Common myeloid progenitor, CD34-positive (primary cell): Measurements from ENCODE around the gene STOX1.
"Not testable (repeated sequence)": the region's sequence is repeated elsewhere in the genome, so short reads cannot be mapped to it uniquely, and the experiment has no call there.

Source experiments
- CTCF ChIA-PET: fragments of 350-600 bp; sonication (Branson Sonifier 250); formaldehyde crosslinking; loops from one replicate; lab custom pipeline; 2021; ENCODE audit warnings: antibody characterized with exemption; lab: Charles Lee
- POLR2A ChIA-PET: fragments of 350-600 bp; sonication (Branson Sonifier 250); formaldehyde crosslinking; loops from one replicate; lab custom pipeline; 2021; ENCODE audit warnings: antibody characterized with exemption; lab: Charles Lee
- DNase-seq, 3 donors: peaks; one replicate each; pipeline versions ENCODE4 v3.0.0 to v3.0.0-alpha.2; 2013
- H3K27ac ChIP-seq, 2 experiments: 1 replicate in 1 of 2; 2 replicates in 1 of 2; pipeline ENCODE4 v1.7.0; 2013; ENCODE audit warnings: inconsistent platforms in 2 of 2, low read length in 2 of 2, mild to moderate bottlenecking in 2 of 2, low read depth in 1 of 2, moderate library complexity in 1 of 2; ENCODE audit not compliant: severe bottlenecking in 2 of 2, insufficient read depth in 1 of 2, poor library complexity in 1 of 2
- H3K27me3 ChIP-seq, 5 experiments: replicated peaks in 2 of 5; 1 replicate in 3 of 5; 2 replicates in 2 of 5; pipeline versions ENCODE4 v1.6.1 to v1.7.0; 2013; ENCODE audit warnings: low read length in 4 of 5, mild to moderate bottlenecking in 2 of 5, moderate library complexity in 2 of 5, inconsistent platforms in 1 of 5; ENCODE audit not compliant: insufficient read depth in 5 of 5, control insufficient read depth in 4 of 5
- H3K36me3 ChIP-seq, 4 experiments: 1 replicate in 2 of 4; 2 replicates in 2 of 4; pipeline versions ENCODE4 v1.6.1 to v1.7.0; 2013; ENCODE audit warnings: low read length in 3 of 4, control low read depth in 1 of 4, mild to moderate bottlenecking in 1 of 4; ENCODE audit not compliant: control insufficient read depth in 4 of 4, insufficient read depth in 4 of 4
- H3K4me1 ChIP-seq, 4 experiments: 1 replicate in 3 of 4; 2 replicates in 1 of 4; pipeline versions ENCODE4 v1.6.1 to v1.7.1; 2013; ENCODE audit warnings: low read length in 3 of 4, mild to moderate bottlenecking in 3 of 4, control low read depth in 1 of 4, inconsistent platforms in 1 of 4, moderate library complexity in 1 of 4; ENCODE audit not compliant: control insufficient read depth in 4 of 4, insufficient read depth in 4 of 4; ENCODE audit errors: control extremely low read depth in 1 of 4
- H3K4me3 ChIP-seq, 7 experiments: 1 replicate in 4 of 7; 2 replicates in 3 of 7; pipeline versions ENCODE4 v1.5.1 to v1.7.0; 2013; ENCODE audit warnings: mild to moderate bottlenecking in 7 of 7, low read length in 6 of 7, moderate library complexity in 6 of 7, inconsistent platforms in 2 of 7, low read depth in 2 of 7, control low read depth in 1 of 7; ENCODE audit not compliant: insufficient read depth in 4 of 7, control insufficient read depth in 1 of 7; ENCODE audit errors: extremely low read depth in 1 of 7
- H3K9me3 ChIP-seq, 5 experiments: 1 replicate in 4 of 5; 2 replicates in 1 of 5; pipeline versions ENCODE4 v1.6.1 to v1.7.1; 2013; ENCODE audit warnings: low read length in 4 of 5, mild to moderate bottlenecking in 2 of 5, inconsistent platforms in 1 of 5, low read depth in 1 of 5, moderate library complexity in 1 of 5; ENCODE audit not compliant: control insufficient read depth in 4 of 5, insufficient read depth in 2 of 5; ENCODE audit errors: control extremely low read depth in 1 of 5
- WGBS: methylation state at CpG from one replicate; pipeline ENCODE4 v1.1.5; 2013; ENCODE audit not compliant: insufficient coverage; 5-methylcytosine and 5-hydroxymethylcytosine counted together

Gene STOX1

DNA sequence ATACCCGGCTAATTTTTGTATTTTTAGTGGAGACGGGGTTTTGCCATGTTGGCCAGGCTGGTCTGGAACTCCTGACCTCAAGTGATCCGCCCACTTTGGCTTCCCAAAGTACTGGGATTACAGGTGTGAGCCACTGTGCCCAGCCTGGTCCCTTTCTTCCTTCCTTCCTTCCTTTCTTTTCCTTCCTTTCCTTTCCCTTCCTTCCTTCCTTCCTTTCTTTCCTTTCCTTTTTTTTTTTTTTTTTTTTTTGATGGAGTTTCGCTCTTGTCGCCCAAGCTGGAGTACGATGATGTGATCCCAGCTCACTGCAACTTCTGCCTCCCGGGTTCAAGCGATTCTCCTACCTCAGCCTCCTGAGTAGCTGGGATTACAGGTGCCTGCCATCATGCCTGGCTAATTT is 102.6 kb downstream of the STOX1 start:
- H3K27ac ChIP-seq, DNase-seq, POLR2A ChIA-PET, H3K4me1 ChIP-seq, H3K4me3 ChIP-seq, CTCF ChIA-PET, H3K9me3 ChIP-seq, H3K27me3 ChIP-seq: not testable (repeated sequence)
- peaks cover 0 to 42% (median 21%) of the 10 kb centered on the region in 4 experiments for H3K36me3 ChIP-seq
- 96% methylated on average over 3 of the region's 8 CpGs for WGBS

GRCh38 chr10:68932860-68933259 is 105.5 kb downstream of the STOX1 start:
- H3K4me3 ChIP-seq, POLR2A ChIA-PET: not testable (repeated sequence)
- H3K36me3 ChIP-seq = peaks cover 7 to 44% (median 29%) of the 10 kb centered on the region in 4 experiments

DNA sequence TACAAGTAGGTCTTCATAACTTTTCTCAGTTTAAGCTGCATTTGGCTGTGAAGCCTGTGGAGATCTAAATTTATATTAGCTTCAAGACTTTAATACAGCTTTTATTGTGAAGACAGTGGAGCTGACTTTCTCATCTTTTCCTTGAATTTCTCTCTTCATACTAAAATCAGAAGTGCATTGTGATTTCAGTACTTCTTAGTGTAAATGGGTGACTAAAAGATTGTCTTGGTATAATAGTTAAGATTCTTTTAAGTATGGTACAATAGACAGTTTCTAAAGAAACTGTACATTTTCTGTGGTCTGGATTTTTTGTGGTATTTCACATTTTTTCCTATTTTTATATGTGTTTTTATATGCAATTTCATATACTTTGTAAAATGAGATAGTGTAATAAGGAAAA is 107.7 kb downstream of the STOX1 start:
- H3K36me3 ChIP-seq = peaks cover 15 to 62% (median 36%) of the 10 kb centered on the region in 4 experiments
- ChIA-PET CTCF (interaction anchor here (0.9 to 1.1 kb wide), 2 partner anchors 11 to 21 kb away, joined by 3 read pairs; partner anchors contain the start of gene DDX21), POLR2A (no interaction called here)
- no peaks in the 10 kb centered on the region for H3K9me3 ChIP-seq
- no peaks in the 10 kb centered on the region for H3K4me1 ChIP-seq
- H3K4me3 ChIP-seq = no peak overlapping the region
- no peak overlapping the region for H3K27ac ChIP-seq
- no peaks in the 10 kb centered on the region for H3K27me3 ChIP-seq
- no peak for DNase-seq

More at GRCh38 chr10:68932860-68933259, 105.5 kb downstream of the STOX1 start:
- not testable (repeated sequence) for H3K9me3 ChIP-seq, H3K27ac ChIP-seq, DNase-seq, H3K4me1 ChIP-seq, H3K27me3 ChIP-seq
- CTCF ChIA-PET = interaction anchor here (0.9 to 1.8 kb wide), 2 partner anchors 11 to 23 kb away, joined by 3 to 5 read pairs; partner anchors contain the start of gene DDX21
- 100% methylated on average over 2 of the region's 3 CpGs for WGBS

DNA sequence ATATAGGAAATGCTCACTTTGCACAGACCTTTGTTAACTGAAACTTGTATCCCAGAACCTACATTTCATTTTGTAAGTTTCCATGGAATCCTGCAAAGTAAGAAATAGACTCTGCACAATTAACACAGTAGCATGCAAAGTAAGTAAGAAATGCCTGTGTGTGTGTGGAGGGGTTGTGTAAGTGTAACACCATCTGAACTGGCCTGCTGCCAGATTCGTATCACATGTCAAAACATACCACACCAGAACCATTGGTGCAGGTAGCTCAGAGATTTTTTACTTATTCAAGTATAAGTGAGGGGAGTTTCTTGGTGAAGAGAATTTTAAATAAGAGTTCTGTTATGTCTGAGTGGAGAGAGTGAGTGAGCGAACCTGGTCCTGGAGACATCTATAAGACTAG is 110.8 kb downstream of the STOX1 start:
- Histone ChIP-seq H3K27ac (no peak overlapping the region), H3K4me3 (no peak overlapping the region), H3K27me3 (no peaks in the 10 kb centered on the region), H3K36me3 (peaks cover 20 to 64% (median 39%) of the 10 kb centered on the region in 4 experiments), H3K4me1 (no peaks in the 10 kb centered on the region), H3K9me3 (no peaks in the 10 kb centered on the region)
- ChIA-PET POLR2A (no interaction called here), CTCF (interaction anchor here (1.2 kb wide), 1 partner anchor 189 kb away, joined by 3 read pairs; no protein-coding TSS in a partner anchor)
- WGBS = 100% methylated on average over 1 of the region's 2 CpGs
- no peak for DNase-seq

- CTCF ChIA-PET = interaction anchor here (0.6 to 1.2 kb wide), 2 partner anchors 18 to 190 kb away, joined by 3 to 4 read pairs; partner anchors contain the start of gene DDX21
- Histone ChIP-seq H3K4me1 (no peaks in the 10 kb centered on the region), H3K9me3 (no peaks in the 10 kb centered on the region), H3K27ac (no peak overlapping the region), H3K4me3 (no peak overlapping the region), H3K36me3 (peaks cover 20 to 69% (median 38%) of the 10 kb centered on the region in 4 experiments), H3K27me3 (no peaks in the 10 kb centered on the region)
- POLR2A ChIA-PET = interaction anchor here (0.7 kb wide), 1 partner anchor 13 kb away, joined by 3 read pairs; no protein-coding TSS in a partner anchor
- no peak for DNase-seq
- WGBS = no CpG with 5 or more reads among the region's 2 CpGs
These were observed 111.6 kb downstream of the STOX1 start for GRCh38 chr10:68938884-68939283.

DNA sequence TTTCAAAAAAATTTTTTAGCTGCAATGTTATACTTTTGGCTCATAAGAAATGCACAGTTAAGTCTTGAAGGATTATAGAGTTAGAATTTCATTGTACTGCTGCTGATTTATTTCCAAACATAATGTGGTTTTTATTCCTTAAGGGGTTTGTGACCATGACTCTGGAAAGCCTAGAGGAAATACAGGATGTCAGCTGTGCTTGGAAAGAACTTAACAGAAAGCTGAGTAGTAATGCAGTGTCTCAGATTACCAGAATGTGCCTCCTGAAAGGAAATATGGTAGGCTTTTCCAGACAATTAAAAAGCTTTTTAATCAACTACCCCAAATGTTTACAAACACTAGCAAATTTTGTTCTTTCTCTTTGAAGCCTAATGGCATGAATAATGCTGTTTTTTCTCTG is 113.6 kb downstream of the STOX1 start:
- H3K9me3 ChIP-seq, H3K4me3 ChIP-seq, H3K27me3 ChIP-seq, H3K27ac ChIP-seq, DNase-seq, H3K4me1 ChIP-seq: not testable (repeated sequence)
- ChIA-PET CTCF (interaction anchor here (1.6 to 4.0 kb wide), 2 partner anchors 14 to 15 kb away, joined by 5 to 16 read pairs; partner anchors contain the start of gene DDX21), POLR2A (interaction anchor here (0.7 kb wide), 1 partner anchor 246 kb away, joined by 3 read pairs; no protein-coding TSS in a partner anchor)
- peaks cover 21 to 71% (median 38%) of the 10 kb centered on the region in 4 experiments for H3K36me3 ChIP-seq
